Measurements from ENCODE around the gene GARS1.
A peak's percentile ranks its signal among the peaks of the same experiment; 100 is the strongest.

The GARS1 gene

GRCh38 chr7:30658479-30659074 is 63.9 kb downstream of the GARS1 start:
- DNase-seq = no peak

GRCh38 chr7:30659312-30659711 is 64.6 kb downstream of the GARS1 start:
- no peak for DNase-seq

GRCh38 chr7:30660331-30661255 is 65.9 kb downstream of the GARS1 start:
- no peak for DNase-seq

- DNase-seq = no peak
These were observed 67.2 kb downstream of the GARS1 start for GRCh38 chr7:30661926-30662325.

- no peak for DNase-seq
These were observed 67.8 kb downstream of the GARS1 start for GRCh38 chr7:30662431-30662939.

- no peak for DNase-seq
These were observed 68.7 kb downstream of the GARS1 start for GRCh38 chr7:30663414-30663813.

- no peak for DNase-seq
These were observed 69.7 kb downstream of the GARS1 start for GRCh38 chr7:30664184-30664885.

GRCh38 chr7:30665043-30665442 is 70.4 kb downstream of the GARS1 start:
- no peak for DNase-seq

GRCh38 chr7:30665449-30665848 is 70.8 kb downstream of the GARS1 start:
- no peak for DNase-seq

- no peak for DNase-seq
These were observed 72.5 kb downstream of the GARS1 start for GRCh38 chr7:30667172-30667571.

- DNase-seq = no peak
These were observed 73.4 kb downstream of the GARS1 start for GRCh38 chr7:30668102-30668501.

GRCh38 chr7:30671793-30672465 is 77.3 kb downstream of the GARS1 start:
- peak; percentile 78 for DNase-seq

- no peak for DNase-seq
These were observed 79.7 kb downstream of the GARS1 start for GRCh38 chr7:30674420-30674819.

- no peak for DNase-seq
These were observed 80.2 kb downstream of the GARS1 start for GRCh38 chr7:30674876-30675275.

- no peak for DNase-seq
These were observed 84.1 kb downstream of the GARS1 start for GRCh38 chr7:30678805-30679204.

- DNase-seq = no peak
These were observed 85.0 kb downstream of the GARS1 start for GRCh38 chr7:30679664-30680063.

- no peak for DNase-seq
These were observed 86.7 kb downstream of the GARS1 start for GRCh38 chr7:30681331-30681797.

- DNase-seq = no peak
These were observed 87.1 kb downstream of the GARS1 start for GRCh38 chr7:30681815-30682211.

GRCh38 chr7:30682212-30683083 is 87.8 kb downstream of the GARS1 start, which contains the start of gene CRHR2:
Gene CRHR2, minus strand, starts transcription at chr7:30682456. Its CDS starts 176 bp downstream, at chr7:30682280.
- no peak for DNase-seq

GRCh38 chr7:30683306-30683705 is 88.6 kb downstream of the GARS1 start:
- DNase-seq = no peak

Measured in NCI-H226 (cell line).